HG03095 (cell line): ENCODE measurements around the gene PC.
"Not testable (repeated sequence)": the region's sequence is repeated elsewhere in the genome, so short reads cannot be mapped to it uniquely, and the experiment has no call there.

Experiments used
- ATAC-seq: cut with Tn5 transposase; IDR thresholded peaks from one replicate; pipeline ENCODE4 v1.9.1; 2021; ENCODE audit warnings: moderate library complexity; ENCODE audit not compliant: unreplicated experiment

PC gene, protein sequence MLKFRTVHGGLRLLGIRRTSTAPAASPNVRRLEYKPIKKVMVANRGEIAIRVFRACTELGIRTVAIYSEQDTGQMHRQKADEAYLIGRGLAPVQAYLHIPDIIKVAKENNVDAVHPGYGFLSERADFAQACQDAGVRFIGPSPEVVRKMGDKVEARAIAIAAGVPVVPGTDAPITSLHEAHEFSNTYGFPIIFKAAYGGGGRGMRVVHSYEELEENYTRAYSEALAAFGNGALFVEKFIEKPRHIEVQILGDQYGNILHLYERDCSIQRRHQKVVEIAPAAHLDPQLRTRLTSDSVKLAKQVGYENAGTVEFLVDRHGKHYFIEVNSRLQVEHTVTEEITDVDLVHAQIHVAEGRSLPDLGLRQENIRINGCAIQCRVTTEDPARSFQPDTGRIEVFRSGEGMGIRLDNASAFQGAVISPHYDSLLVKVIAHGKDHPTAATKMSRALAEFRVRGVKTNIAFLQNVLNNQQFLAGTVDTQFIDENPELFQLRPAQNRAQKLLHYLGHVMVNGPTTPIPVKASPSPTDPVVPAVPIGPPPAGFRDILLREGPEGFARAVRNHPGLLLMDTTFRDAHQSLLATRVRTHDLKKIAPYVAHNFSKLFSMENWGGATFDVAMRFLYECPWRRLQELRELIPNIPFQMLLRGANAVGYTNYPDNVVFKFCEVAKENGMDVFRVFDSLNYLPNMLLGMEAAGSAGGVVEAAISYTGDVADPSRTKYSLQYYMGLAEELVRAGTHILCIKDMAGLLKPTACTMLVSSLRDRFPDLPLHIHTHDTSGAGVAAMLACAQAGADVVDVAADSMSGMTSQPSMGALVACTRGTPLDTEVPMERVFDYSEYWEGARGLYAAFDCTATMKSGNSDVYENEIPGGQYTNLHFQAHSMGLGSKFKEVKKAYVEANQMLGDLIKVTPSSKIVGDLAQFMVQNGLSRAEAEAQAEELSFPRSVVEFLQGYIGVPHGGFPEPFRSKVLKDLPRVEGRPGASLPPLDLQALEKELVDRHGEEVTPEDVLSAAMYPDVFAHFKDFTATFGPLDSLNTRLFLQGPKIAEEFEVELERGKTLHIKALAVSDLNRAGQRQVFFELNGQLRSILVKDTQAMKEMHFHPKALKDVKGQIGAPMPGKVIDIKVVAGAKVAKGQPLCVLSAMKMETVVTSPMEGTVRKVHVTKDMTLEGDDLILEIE

DNA sequence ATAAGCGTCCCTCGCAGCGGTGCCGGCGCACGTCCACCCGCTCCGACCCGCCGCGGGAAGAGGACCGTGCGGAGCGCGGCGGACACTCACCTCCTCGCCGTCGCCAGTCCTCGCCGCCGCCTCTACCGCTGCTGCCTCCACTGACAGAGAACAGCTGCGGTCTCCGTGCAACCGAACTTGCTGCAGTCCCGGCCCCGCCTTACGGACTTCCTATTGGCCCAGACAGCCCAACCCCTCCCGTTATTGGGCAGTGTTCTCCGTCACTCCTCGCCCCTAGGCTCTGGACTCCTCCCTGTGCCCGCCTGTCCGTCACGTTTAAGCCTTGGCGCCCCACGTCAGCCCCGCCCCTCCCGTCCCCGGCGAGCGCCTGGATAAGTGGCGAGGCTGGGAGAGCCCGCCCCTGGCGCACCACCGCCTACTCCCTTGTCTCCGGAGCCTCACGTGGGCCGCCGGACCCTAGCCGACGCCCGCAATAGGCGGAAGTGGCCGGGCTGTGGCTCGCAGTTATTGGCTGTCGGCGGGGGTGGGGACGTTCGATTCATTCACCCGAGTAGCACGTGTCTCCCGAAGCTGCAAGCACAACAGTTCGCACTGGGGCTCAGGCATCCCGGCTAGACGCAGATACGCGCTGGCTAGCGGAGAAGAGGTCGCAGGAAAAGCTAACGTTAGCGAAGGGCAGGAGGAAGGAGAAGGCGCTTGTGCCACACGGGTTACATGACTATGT lies at the start of gene PC:
PC (minus strand) TSS at position 152 of the 724 bp plus-strand sequence. CDS start 86,224 bp downstream, outside the sequence.
- peak; percentile 93 for ATAC-seq

DNA sequence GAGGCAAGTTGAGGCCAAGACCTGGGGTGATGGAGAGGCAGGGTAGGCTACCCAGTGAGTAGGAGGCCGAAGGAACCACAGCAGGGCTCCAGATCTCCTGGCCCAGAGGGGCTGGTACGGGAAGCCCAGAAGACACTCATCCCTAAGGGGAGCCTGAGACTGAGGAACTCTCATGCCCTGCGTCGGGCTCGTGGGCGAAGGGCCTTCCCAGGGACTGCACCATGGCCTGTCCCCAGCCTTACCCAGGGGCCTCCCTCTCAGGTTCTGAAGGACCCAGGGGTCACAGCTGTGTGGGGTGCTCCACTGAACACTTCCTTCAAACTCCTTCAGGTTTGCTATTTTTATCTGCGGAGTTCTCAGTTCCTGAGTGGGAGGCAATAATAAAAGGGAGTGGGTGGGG lies 48.9 kb upstream of the PC start:
- ATAC-seq = no peak

DNA sequence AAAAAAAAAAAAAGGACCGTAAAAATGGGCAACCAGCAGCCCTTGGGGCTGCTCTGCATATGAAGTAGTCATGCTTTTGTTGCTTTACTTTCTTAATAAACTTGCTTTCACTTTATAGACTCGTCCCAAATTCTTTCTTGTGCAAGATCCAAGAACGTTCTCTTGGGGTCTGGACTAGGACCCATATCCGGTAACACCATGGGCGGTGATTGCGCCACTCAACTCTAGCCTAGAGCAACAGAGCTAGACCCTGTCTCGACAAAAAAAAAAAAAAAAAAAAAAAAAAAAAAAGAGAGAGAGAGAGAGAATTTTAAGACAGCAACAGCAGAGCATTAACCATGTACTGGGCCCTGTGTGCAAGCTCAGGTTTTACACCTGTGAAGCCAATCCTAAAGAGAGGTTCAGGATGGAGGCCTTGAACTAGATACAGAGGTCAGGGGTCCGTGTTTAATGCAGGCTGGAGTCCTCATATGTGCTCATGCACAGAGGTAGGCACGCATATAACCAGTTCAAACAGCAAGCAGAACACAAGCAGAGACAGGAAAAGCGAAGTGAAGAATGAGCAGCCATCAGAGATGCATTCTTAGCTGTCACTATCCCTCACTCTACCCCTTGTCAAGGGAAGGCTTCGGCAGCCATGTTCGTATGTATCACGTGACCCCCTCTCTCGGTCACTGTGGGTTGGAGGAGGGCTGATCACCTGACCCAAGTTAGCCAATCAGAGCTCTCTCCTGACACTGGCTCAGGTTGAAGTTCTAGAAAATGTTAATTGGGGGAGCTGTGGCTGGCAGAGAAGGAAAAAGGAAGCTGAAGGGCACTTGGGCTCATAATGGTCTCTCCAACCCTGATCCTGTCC lies 48.1 kb upstream of the PC start:
- no peak for ATAC-seq

DNA sequence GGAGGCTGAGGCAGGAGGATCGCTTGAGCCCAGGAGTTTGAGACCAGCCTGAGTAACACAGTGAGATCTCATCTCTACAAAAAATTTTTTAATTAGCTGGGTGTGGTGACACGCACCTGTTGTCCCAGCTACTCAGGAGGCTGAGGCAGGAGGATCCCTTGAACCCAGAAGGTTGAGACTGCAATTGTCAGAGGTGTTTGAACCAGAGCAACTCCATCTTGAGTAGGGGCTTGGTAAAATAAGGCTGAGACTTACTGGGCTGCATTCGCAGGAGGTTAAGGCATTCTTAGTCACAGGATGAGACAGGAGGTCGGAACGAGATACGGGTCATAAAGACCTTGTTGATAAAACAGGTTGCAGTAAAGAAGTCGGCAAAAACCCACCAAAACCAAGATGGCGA lies 47.0 kb upstream of the PC start:
- not testable (repeated sequence) for ATAC-seq

DNA sequence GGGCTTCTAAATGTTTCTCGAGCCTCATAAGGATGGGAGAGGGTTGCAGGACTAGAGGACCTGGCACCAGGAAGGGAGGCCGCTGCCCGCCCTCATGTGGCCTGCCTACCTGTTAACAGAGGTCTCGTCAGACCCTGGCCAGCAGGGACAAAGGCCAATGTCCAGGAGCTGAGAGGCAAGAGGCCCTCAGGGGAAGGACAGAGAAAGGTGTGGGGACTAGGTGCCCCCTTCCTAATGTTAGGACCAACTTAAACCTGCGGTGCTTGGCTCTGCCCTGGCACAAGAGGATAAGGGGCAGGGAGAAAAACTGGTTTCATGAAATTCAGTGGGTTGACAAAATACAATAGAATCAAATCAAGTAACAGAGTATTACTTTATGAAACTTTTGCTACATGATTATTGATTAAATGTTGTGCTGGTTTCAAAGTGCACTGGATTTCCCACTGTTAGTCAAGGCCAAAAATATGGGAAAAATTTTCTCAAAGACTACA lies 44.8 kb upstream of the PC start:
- ATAC-seq = no peak

DNA sequence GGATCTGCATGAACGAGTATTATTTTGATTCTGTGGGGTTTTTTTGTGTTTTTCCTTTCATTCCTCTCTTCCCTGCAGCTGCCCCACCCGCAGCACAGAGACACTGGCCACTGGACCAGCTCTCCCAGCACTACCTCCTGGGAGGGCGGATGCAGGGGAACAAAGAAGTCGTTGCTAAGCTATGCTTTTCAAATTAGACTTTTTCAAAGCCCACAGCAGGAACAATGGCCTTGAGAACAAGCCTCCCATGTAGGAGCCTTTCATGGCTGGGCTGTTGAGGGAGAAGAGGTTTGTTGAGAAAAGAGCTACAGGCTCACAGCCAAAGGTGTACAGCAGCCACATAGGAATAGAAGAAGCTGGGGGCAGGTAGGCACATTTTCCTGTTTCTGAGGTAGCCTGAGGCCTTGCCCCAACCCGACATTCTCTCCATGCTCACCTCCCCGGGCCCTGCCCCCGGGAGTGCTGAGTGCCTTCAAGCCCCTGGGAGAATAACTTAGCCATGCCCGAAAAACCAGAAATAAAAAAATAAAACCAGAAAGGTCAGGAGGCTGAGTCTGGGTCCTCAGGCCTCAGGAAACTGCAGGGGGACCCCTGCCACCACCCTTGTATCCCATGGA lies 44.2 kb upstream of the PC start:
- no peak for ATAC-seq

DNA sequence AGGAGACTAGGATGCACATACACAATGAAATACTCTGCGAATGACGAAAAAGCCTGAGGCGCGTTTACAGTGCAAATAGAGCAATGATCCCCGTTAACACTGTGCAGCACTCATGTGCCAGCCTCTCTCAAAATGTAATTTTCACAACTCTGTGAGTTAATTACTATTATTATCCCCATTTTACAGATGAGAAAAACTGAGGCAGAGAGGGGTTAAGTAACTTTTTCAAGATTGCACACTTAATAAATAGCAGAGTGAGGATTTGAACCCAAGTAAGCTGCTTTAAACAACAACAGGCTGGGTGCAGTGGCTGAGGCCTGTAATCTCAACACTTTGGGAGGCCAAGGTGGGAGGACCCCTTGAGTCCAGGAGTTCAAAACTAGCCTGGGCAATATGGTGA lies 43.1 kb upstream of the PC start:
- no peak for ATAC-seq

DNA sequence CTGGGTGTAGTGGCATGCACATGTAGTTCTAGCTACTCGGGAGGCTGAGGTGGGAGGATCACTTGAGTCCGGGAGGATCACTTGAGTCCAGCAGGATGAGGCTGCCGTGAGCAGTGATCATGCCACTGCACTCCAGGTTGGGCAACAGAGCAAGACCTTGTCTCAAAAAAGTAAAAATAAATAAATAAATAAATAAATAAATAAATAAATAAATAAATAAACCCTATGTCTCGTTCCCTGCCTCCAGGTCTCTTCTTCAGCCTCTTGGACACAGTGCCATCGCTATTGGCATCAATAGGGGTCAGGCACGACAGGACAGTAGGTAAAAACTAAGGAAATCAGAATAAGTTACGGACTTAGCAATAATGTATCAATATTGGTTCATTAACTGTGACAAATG lies 41.4 kb upstream of the PC start:
- ATAC-seq = no peak

DNA sequence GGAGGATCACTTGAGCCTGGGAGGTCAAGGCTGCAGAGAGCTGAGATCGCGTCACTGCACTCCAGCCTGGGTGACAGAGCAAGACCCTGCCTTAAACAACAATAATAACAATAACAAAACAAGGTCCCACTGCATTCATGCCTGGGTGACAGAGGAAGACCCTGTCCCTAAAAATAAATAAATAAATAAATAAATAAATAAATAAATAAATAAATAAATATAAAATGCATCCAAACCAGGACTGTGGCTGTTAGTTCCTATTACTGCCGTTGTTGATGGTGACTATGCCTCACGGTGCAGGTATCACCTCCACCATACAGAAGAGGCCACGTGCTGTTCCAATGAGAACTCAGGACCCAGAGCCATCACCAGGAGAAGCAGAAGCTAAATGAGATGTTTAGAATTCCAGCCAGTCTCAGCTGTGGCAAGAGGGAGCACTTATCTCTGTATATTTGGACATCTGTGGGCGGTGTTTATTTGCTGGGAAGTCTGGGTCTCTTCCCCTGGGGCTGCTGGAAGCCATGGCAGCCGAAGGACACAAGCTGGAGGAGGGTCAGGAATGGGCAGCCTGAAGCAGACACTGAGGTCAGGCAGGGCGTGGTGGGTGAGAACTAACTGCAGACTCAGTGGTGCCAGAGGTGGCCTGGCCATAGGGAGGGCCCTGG lies 38.6 kb upstream of the PC start:
- no peak for ATAC-seq

DNA sequence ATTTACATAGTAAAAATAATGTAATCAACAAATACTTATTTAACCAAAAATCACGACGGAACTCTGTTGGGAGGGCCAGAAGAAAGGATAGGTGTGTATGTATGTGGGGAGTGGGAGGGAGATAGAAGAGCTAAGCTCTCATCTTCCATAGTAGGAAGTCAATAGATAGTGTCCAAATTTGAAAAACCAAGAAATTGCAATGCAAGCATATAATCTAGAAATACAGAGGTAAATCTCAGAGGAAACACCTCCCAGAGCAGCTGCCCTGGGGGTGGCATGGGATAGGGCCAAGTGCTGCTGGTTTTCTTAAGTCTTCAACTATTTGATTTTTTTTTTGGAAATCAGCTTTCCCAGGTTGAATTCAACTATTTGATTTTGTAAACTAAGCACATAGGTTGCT lies 33.9 kb upstream of the PC start:
- ATAC-seq = no peak

DNA sequence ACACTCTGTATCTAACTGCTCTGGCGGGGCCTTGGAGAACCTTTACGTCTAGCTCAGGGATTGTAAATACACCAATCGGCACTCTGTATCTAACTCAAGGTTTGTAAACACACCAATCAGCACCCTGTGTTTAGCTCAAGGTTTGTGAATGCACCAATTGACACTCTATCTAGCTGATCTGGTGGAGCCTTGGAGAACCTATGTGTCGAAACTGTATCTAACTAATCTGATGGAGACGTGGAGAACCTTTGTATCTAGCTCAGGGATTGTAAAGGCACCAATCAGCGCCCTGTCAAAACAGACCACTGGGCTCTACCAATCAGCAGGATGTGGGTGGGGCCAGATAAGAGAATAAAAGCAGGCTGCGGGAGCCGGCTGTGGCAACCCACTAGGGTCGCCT lies 31.2 kb upstream of the PC start:
- ATAC-seq = not testable (repeated sequence)

DNA sequence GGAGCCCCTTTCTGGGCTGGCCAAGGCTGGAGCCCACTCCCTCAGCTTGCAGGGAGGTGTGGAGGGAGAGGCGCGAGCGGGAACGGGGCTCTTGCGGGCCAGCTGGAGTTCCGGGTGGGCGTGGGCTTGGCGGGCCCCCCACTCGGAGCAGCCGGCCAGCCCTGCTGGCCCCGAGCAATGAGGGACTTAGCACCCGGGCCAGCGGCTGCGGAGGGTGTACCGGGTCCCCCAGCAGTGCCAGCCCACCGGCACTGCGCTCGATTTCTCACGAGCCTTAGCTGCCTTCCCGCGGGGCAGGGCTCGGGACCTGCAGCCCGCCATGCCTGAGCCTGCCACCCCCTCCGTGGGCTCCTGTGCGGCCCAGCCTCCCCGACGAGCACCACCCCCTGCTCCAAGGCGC lies 30.6 kb upstream of the PC start:
- not testable (repeated sequence) for ATAC-seq

DNA sequence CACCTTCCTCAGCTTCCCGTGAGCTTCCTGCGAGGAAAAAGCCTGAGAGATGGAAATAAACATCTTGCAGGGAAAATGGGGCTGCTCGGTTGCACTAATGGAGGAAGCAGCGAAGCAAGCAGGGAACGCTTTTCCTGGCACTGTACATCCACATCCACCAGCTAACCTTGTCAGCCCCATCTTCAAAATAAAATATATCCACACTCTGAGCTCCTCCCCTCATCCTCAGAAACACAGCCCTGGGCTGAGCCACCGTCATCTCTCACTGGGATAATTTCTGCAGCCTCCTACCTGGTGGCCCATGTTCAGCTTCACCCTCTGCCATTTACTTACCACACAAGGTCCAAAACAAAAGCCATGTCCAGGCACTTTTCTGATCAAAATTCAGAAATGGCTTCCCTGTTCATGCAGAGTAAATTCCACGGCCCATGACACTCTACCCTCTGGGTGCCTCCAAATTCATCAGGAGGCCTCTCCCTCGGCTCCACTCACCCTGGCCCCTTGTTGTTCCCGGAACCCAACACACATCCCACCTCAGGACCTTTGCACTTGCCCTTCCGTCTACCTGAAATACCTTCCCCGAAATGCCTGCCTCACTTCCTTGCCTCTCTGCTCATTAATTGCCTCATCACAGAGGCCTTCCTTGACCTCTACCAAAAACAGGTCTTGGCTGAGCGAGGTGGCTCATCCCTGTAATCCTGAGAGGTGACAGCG lies 29.9 kb upstream of the PC start:
- ATAC-seq = no peak

DNA sequence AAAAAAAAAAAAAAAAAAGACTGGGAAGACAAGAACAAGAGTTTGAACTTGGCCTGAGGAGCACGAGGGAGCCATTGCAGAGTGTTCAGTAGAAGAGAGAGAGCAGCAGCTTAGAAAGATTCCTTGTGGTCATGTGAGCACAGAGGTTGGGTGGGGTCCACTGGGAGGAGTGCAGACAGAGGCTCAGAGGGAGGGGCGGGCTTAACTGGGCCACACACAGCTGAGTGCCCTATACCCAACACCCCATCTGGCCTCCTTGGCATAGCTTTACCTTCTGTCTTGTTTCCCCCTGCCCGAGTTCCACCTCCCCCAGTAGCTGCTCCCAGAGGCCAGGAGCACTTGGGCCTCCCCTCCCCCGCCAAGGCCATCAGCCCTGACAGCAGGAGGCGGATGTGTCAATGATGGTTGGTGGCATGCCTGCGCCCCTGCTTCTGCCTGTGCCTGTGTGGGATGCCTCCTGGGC lies 29.0 kb upstream of the PC start:
- ATAC-seq = no peak

DNA sequence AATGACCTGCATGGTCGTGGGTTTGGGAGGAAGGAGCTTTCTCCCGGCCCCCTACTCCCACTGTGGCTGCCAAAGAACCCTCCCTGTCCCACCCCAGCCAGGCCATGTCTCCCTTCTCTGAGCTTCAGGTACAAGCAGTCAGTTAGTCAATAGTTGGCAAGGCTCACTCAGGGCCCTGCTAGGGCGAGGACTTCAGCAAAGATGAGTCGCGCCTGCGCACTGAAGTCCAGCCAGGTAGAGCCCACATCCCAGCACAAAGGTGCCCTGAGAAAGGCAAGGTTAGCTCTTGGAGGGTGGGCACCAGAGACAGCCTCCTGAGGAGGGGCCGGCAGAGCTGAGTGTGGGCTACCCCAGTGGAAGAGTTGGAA lies 28.0 kb upstream of the PC start:
- no peak for ATAC-seq

DNA sequence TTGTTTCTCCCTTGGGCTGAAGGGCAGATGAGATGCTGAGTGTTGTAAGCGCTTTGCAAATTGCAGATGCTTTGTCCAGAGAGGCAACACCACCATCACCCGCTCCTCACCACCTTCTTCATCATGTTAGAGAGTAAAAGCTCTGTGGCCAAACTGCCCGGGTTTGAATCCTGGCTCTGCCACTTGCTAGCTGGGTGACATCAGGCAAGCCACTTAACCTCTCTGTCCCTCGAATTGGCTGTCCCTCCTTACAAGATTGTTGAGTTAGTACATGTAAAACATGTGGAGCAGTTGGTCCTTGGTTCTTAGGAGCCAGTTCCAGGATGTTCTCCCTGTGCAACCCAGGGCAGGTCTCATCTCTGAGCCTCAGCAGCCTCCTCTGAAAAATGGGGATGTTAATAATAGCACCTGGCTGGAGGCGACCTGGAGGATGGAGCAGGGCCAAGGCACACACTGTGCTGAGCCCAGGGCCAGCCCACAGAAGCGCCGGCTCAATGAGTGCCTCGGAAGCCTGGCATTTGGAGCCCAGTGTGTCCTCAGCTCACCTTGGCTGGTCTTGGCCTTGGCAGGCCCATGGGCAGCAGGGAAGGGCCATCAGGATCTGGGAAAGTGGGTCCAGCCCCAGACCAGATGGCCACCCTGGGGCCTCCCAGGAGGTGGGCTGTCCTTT lies 27.5 kb upstream of the PC start:
- ATAC-seq = no peak

DNA sequence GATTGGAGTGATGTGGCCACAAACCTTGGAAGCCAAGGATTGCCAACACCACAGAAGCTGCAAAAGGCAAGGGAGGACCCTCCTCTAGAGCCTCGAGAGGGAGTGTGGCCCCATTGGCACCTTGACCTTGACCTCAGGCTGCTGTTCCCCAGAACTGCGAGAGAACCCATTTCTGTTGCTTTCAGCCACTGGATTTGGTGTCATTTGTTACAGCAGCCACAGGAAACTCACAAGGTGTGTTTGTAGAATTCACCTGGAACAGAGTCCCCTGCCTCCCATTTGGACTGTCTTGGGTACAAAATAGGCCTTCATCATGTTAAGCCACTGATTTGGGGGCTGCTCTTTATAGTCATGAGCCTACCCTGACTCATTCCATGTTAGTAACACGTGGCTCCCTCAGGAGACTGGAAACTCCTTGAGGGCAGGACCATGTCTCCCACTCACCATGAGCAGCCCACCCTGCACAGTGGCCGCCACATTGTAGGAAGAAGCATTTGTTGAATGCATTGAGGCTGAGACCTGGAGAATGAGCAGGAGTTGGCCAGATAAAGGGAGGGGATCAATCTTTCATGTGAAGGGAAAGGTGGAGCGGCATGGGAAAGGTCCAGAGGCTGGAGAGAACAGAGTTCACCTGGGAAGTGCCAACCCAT lies 25.2 kb upstream of the PC start:
- ATAC-seq = no peak
